K562 (cell line): ENCODE measurements around the gene AGPAT2. TPM values are rescaled to one million over a fixed set of nuclear protein-coding genes. Genes with fewer than 3 reads are reported as not detected.

Source experiments
- CTBP1 ChIP-seq: fragments of 450-650 bp; IDR thresholded peaks from 2 replicates; pipeline ENCODE4 v1.6.1; 2016; ENCODE audit warnings: borderline replicate concordance
- DMBX1 ChIP-seq: fragments of 250-450 bp; sonication (Bioruptor Pico); IDR thresholded peaks from 2 replicates; pipeline ENCODE4 v1.8.0; 2022; ENCODE audit warnings: inconsistent platforms, mild to moderate bottlenecking, moderate library complexity, borderline replicate concordance
- HDAC2 ChIP-seq: fragments of 450-650 bp; IDR thresholded peaks from 2 replicates; pipeline ENCODE4 v1.6.1; 2016; ENCODE audit warnings: mild to moderate bottlenecking
- HOMEZ ChIP-seq: fragments of 250-450 bp; sonication (Bioruptor Pico); IDR thresholded peaks from 2 replicates; pipeline ENCODE4 v1.4.0; 2020; ENCODE audit warnings: mild to moderate bottlenecking, moderate library complexity
- LEF1 ChIP-seq: fragments of 450-650 bp; IDR thresholded peaks from 2 replicates; pipeline ENCODE4 v1.6.1; 2016; ENCODE audit warnings: mild to moderate bottlenecking
- NR0B1 ChIP-seq: fragments of 450-650 bp; IDR thresholded peaks from one replicate; pipeline ENCODE4 v1.6.1; 2018; ENCODE audit warnings: mild to moderate bottlenecking, moderate library complexity; ENCODE audit not compliant: partially characterized antibody
- OTX1 ChIP-seq: fragments of 450-650 bp; formaldehyde crosslinking; IDR thresholded peaks from 2 replicates; pipeline ENCODE4 v1.4.0; 2022; ENCODE audit warnings: mild to moderate bottlenecking
- SIN3A ChIP-seq, 2 experiments: fragments of 150-350 bp in 1 of 2; IDR thresholded peaks; 2 replicates each; pipeline ENCODE4 v1.6.1; 2011 to 2016; ENCODE audit warnings: borderline replicate concordance in 2 of 2, low read depth in 2 of 2, low read length in 2 of 2, mild to moderate bottlenecking in 2 of 2, moderate library complexity in 2 of 2; ENCODE audit not compliant: control insufficient read depth in 1 of 2
- SMAD3 ChIP-seq: fragments of 450-650 bp; formaldehyde crosslinking; conservative IDR thresholded peaks from 2 replicates; pipeline ENCODE4 v1.4.0; 2020; ENCODE audit warnings: mild to moderate bottlenecking
- SRSF9 ChIP-seq: fragments of 200-400 bp; formaldehyde crosslinking; IDR thresholded peaks from 2 replicates; pipeline ENCODE4 v1.6.1; 2017; ENCODE audit warnings: low read depth, low read length, borderline replicate concordance
- ZBTB40 ChIP-seq, 2 experiments: fragments of 450-650 bp in 1 of 2; sonication (generic) in 1 of 2; formaldehyde crosslinking in 1 of 2; IDR thresholded peaks; 2 replicates each; pipeline versions ENCODE4 v1.7.1 to v1.9.0; 2016 to 2022; ENCODE audit warnings: inconsistent platforms in 1 of 2, mild to moderate bottlenecking in 1 of 2, missing genetic modification reagents in 1 of 2
- ZNF134 ChIP-seq: fragments of 250-450 bp; sonication (Bioruptor Pico); conservative IDR thresholded peaks from 2 replicates; pipeline ENCODE4 v1.4.0; 2020
- ZNF3 ChIP-seq: fragments of 250-450 bp; sonication (Bioruptor Pico); IDR thresholded peaks from 2 replicates; pipeline ENCODE4 v1.5.0; 2021; ENCODE audit warnings: mild to moderate bottlenecking, moderate library complexity
- ZNF395 ChIP-seq: fragments of 200-800 bp; sonication (Bioruptor generic); IDR thresholded peaks from 2 replicates; pipeline ENCODE4 v1.6.1; 2017; ENCODE audit warnings: missing genetic modification characterization, missing compliant biosample characterization
- polyA plus RNA-seq, 8 experiments: library from polyadenylated mRNA; depleted of rRNA in 4 of 8; stranded (reverse) in 5 of 8; unstranded in 3 of 8; fragments of >200 nt; fragmentation: Nextera tagmentation in 2 of 8; fragmentation: Illumina TruSeq in 1 of 8; extraction: Ambion mirVana in 2 of 8; extraction: Trizol in 1 of 8; gene quantifications; 2 replicates each; pipeline versions ENCODE4 v1.2.1 to v1.2.3, GENCODE V29; 2011 to 2014; ENCODE audit warnings: inconsistent platforms in 1 of 8, missing spikeins in 1 of 8
- total RNA-seq, 7 experiments: library from RNA; depleted of rRNA in 6 of 7; stranded (reverse); fragments of >200 nt in 6 of 7; fragmentation: Illumina TruSeq in 2 of 7; extraction: Trizol in 2 of 7; gene quantifications; 2 replicates each; pipeline versions ENCODE4 v1.2.1 to v1.2.3, GENCODE V29; 2011 to 2021; ENCODE audit warnings: low replicate concordance in 1 of 7

Gene AGPAT2
- total and polyA plus RNA-seq, 9 of the 15 experiments (the other 6 are each of a cell fraction or from before 2014, with no cell fraction given): 0.13 to 54.5 (median 23.9) TPM

GRCh38 chr9:136728080-136728547, 40.9 kb upstream of the AGPAT2 start (continued):
- TF ChIP-seq HOMEZ (CRISPR knock-in tag) (no peak), OTX1 (CRISPR knock-in tag) (peak; percentile 50; the same call in 1 of the 2 replicates), ZNF134 (CRISPR knock-in tag) (no peak), SRSF9 (no peak), ZNF3 (CRISPR knock-in tag) (no peak), SMAD3 (0 out of 2 replicates have a peak, but pooled peaks have one; percentile 13), ZBTB40 (IDR thresholded peaks at IDR 0.05) (no peak), ZBTB40 (CRISPR knock-in tag; IDR thresholded peaks at IDR 0.05) (peak; percentile 5; the same call in 1 of the 2 replicates), LEF1 (no peak), ZNF395 (CRISPR knock-in tag) (peak; percentile 78; the same call in 1 of the 2 replicates), DMBX1 (CRISPR knock-in tag) (peak; percentile 77; the same call in 1 of the 2 replicates), HDAC2 (no peak), SIN3A (IDR thresholded peaks at IDR 0.05; ENCODE audit: borderline replicate concordance in 2 of 2, control insufficient read depth in 1 of 2, low read depth in 2 of 2, low read length in 2 of 2) (peak; percentile 89 to 98), CTBP1 (peak; percentile 89), NR0B1 (no peak)
